PC-9 (cell line): Measurements from ENCODE around the gene MSMO1.

Source experiments
- CTCF ChIP-seq: fragments of 200-600 bp; sonication (generic); conservative IDR thresholded peaks from 2 replicates; pipeline ENCODE4 v1.6.1; 2017; ENCODE audit warnings: mixed run types, antibody characterized with exemption, mild to moderate bottlenecking, moderate library complexity
- EZH2 ChIP-seq: fragments of 200-600 bp; sonication (generic); IDR thresholded peaks from 2 replicates; pipeline ENCODE4 v1.8.0; 2017; ENCODE audit warnings: antibody characterized with exemption, low read depth

- TF ChIP-seq CTCF (no peak), EZH2 (no peak)
Measured at GRCh38 chr4:165370530-165370929, 43.1 kb downstream of the MSMO1 start.
